BLaER1 treated with 17β-estradiol and CSF1 and Interleukin-3, amounts not matched to agents 10 nM and 100 nM (cell line): ENCODE data around the gene NAPB.

Experiments
- H3K27ac ChIP-seq, 11 experiments: shearing (Covaris generic); formaldehyde crosslinking; 2 replicates each; pipeline ENCODE4 v1.8.1; 2022
- H3K27me3 ChIP-seq, 11 experiments: shearing (Covaris generic); formaldehyde crosslinking; 2 replicates each; pipeline ENCODE4 v1.8.1; 2022
- H3K36me3 ChIP-seq, 11 experiments: shearing (Covaris generic); formaldehyde crosslinking; 2 replicates each; pipeline ENCODE4 v1.8.1; 2022
- H3K4me1 ChIP-seq, 10 experiments: shearing (Covaris generic); formaldehyde crosslinking; 2 replicates each; pipeline ENCODE4 v1.8.1; 2022
- H3K4me2 ChIP-seq, 11 experiments: shearing (Covaris generic); formaldehyde crosslinking; 2 replicates each; pipeline ENCODE4 v1.8.1; 2022
- H3K4me3 ChIP-seq, 10 experiments: shearing (Covaris generic); formaldehyde crosslinking; 2 replicates each; pipeline ENCODE4 v1.8.1; 2022
- H3K9ac ChIP-seq, 11 experiments: shearing (Covaris generic); formaldehyde crosslinking; 2 replicates each; pipeline ENCODE4 v1.8.1; 2022
- H3K9me3 ChIP-seq, 11 experiments: shearing (Covaris generic); formaldehyde crosslinking; replicated peaks in 1 of 11; 2 replicates each; pipeline ENCODE4 v1.8.1; 2022
- H4K20me1 ChIP-seq, 11 experiments: shearing (Covaris generic); formaldehyde crosslinking; 2 replicates each; pipeline ENCODE4 v1.8.1; 2022
- Cebpa-rat ChIP-seq, 11 experiments: shearing (Covaris generic); IDR thresholded peaks; 2 replicates each; pipeline ENCODE4 v1.8.1; 2022

The NAPB gene

GRCh38 chr20:23404196-23404595, 17.1 kb downstream of the NAPB start:
- Histone ChIP-seq H4K20me1 (peaks cover 17 to 79% (median 47%) of the 10 kb centered on the region in 11 experiments; a peak in 17 of 22 replicates), H3K4me2 (no peak overlapping the region)

GRCh38 chr20:23403751-23404150, 17.5 kb downstream of the NAPB start:
- no peak for TF ChIP-seq Cebpa-rat (IDR thresholded peaks at IDR 0.05)
- Histone ChIP-seq H3K27ac (no peak overlapping the region), H3K9me3 (no peaks in the 10 kb centered on the region), H3K4me3 (no peak overlapping the region), H3K4me1 (peaks cover 20 to 36% (median 26%) of the 10 kb centered on the region in 10 experiments), H3K27me3 (no peaks in the 10 kb centered on the region), H4K20me1 (peaks cover 17 to 79% (median 44%) of the 10 kb centered on the region in 11 experiments; a peak in 17 of 22 replicates), H3K4me2 (no peak overlapping the region), H3K9ac (no peak overlapping the region), H3K36me3 (peaks cover 12 to 46% (median 31%) of the 10 kb centered on the region in 11 experiments)

More at GRCh38 chr20:23404196-23404595, 17.1 kb downstream of the NAPB start:
- Histone ChIP-seq H3K9me3 (no peaks in the 10 kb centered on the region), H3K36me3 (peaks cover 12 to 43% (median 31%) of the 10 kb centered on the region in 11 experiments), H3K27me3 (no peaks in the 10 kb centered on the region), H3K4me1 (peaks cover 16 to 34% (median 21%) of the 10 kb centered on the region in 10 experiments), H3K4me3 (no peak overlapping the region), H3K9ac (no peak overlapping the region), H3K27ac (no peak overlapping the region)
- no peak for TF ChIP-seq Cebpa-rat (IDR thresholded peaks at IDR 0.05)

- no peak overlapping the region for H3K4me2 ChIP-seq
- peaks cover 12 to 61% (median 24%) of the 10 kb centered on the region in 11 experiments; a peak in 16 of 22 replicates for H4K20me1 ChIP-seq
- no peak overlapping the region for H3K9ac ChIP-seq
- no peak overlapping the region for H3K27ac ChIP-seq
- TF ChIP-seq Cebpa-rat (IDR thresholded peaks at IDR 0.05): no peak
- H3K27me3 ChIP-seq: no peaks in the 10 kb centered on the region
- peaks cover 15 to 46% (median 36%) of the 10 kb centered on the region in 11 experiments for H3K36me3 ChIP-seq
- H3K9me3 ChIP-seq: no peaks in the 10 kb centered on the region
- no peak overlapping the region for H3K4me3 ChIP-seq
- peaks cover 24 to 40% (median 35%) of the 10 kb centered on the region in 10 experiments for H3K4me1 ChIP-seq
These were observed 20.2 kb downstream of the NAPB start for GRCh38 chr20:23401051-23401450.

GRCh38 chr20:23399568-23400241, 21.6 kb downstream of the NAPB start:
- Histone ChIP-seq H3K36me3 (peaks cover 21 to 52% (median 45%) of the 10 kb centered on the region in 11 experiments), H4K20me1 (peaks cover 5 to 57% (median 12%) of the 10 kb centered on the region in 11 experiments; a peak in 15 of 22 replicates)

GRCh38 chr20:23397961-23398360, 23.3 kb downstream of the NAPB start:
- Histone ChIP-seq H3K4me1 (peaks cover 24 to 40% (median 35%) of the 10 kb centered on the region in 10 experiments), H3K27ac (peak overlapping the region in 10 of 11 experiments; percentile 6 to 69 (median 57); a peak in 15 of 22 replicates), H3K27me3 (no peaks in the 10 kb centered on the region), H3K4me2 (peak overlapping the region; percentile 3 to 80 (median 67)), H3K9ac (peak overlapping the region in 7 of 11 experiments; percentile 27 to 60 (median 50); a peak in 8 of 22 replicates), H3K9me3 (no peaks in the 10 kb centered on the region), H3K36me3 (peaks cover 39 to 67% (median 60%) of the 10 kb centered on the region in 11 experiments), H3K4me3 (no peak overlapping the region), H4K20me1 (peaks cover 0 to 50% (median 4%) of the 10 kb centered on the region in 11 experiments; a peak in 6 of 22 replicates)
- no peak for TF ChIP-seq Cebpa-rat (IDR thresholded peaks at IDR 0.05)

More at GRCh38 chr20:23399568-23400241, 21.6 kb downstream of the NAPB start:
- no peak for TF ChIP-seq Cebpa-rat (IDR thresholded peaks at IDR 0.05)
- no peak overlapping the region for H3K4me3 ChIP-seq
- peak overlapping the region in 1 of 11 experiments; percentile 27; a peak in 3 of 22 replicates for H3K27ac ChIP-seq
- peak overlapping the region in 6 of 11 experiments; percentile 3 to 75 (median 55); a peak in 10 of 22 replicates for H3K4me2 ChIP-seq
- peaks cover 24 to 40% (median 35%) of the 10 kb centered on the region in 10 experiments for H3K4me1 ChIP-seq
- H3K9me3 ChIP-seq: no peaks in the 10 kb centered on the region
- H3K9ac ChIP-seq: no peak overlapping the region
- no peaks in the 10 kb centered on the region for H3K27me3 ChIP-seq

- peaks cover 47 to 67% (median 60%) of the 10 kb centered on the region in 11 experiments for H3K36me3 ChIP-seq
These were observed 24.2 kb downstream of the NAPB start for GRCh38 chr20:23396950-23397627.

GRCh38 chr20:23393996-23394775, 27.1 kb downstream of the NAPB start:
- Histone ChIP-seq H3K36me3 (peaks cover 55 to 76% (median 64%) of the 10 kb centered on the region in 11 experiments), H3K27me3 (no peaks in the 10 kb centered on the region), H3K4me3 (no peak overlapping the region), H4K20me1 (peaks cover 0 to 36% (median 0%) of the 10 kb centered on the region in 11 experiments; a peak in 6 of 22 replicates), H3K9ac (no peak overlapping the region), H3K27ac (no peak overlapping the region), H3K4me1 (peaks cover 16 to 25% (median 24%) of the 10 kb centered on the region in 10 experiments), H3K9me3 (no peaks in the 10 kb centered on the region), H3K4me2 (no peak overlapping the region)
- peak in 1 of 11 experiments; percentile 18; a peak in 2 of 22 replicates for TF ChIP-seq Cebpa-rat (IDR thresholded peaks at IDR 0.05)

More at GRCh38 chr20:23396950-23397627, 24.2 kb downstream of the NAPB start:
- no peak for TF ChIP-seq Cebpa-rat (IDR thresholded peaks at IDR 0.05)
- no peak overlapping the region for H3K4me3 ChIP-seq
- peaks cover 24 to 40% (median 35%) of the 10 kb centered on the region in 10 experiments for H3K4me1 ChIP-seq
- H3K4me2 ChIP-seq: peak overlapping the region in 7 of 11 experiments; percentile 46 to 80 (median 68); a peak in 12 of 22 replicates
- no peaks in the 10 kb centered on the region for H3K9me3 ChIP-seq
- peak overlapping the region in 4 of 11 experiments; percentile 6 to 60 (median 52); a peak in 4 of 22 replicates for H3K9ac ChIP-seq
- no peaks in the 10 kb centered on the region for H3K27me3 ChIP-seq
- peaks cover 0 to 41% (median 3%) of the 10 kb centered on the region in 11 experiments; a peak in 6 of 22 replicates for H4K20me1 ChIP-seq
- peak overlapping the region in 8 of 11 experiments; percentile 6 to 66 (median 52); a peak in 6 of 22 replicates for H3K27ac ChIP-seq

GRCh38 chr20:23391707-23392310, 29.5 kb downstream of the NAPB start:
- no peak overlapping the region for H3K27ac ChIP-seq
- H3K9ac ChIP-seq: no peak overlapping the region
- H3K4me1 ChIP-seq: peaks cover 0 to 1% (median under 1%) of the 10 kb centered on the region in 10 experiments; a peak in 11 of 20 replicates
- no peak overlapping the region for H3K4me3 ChIP-seq
- peaks cover 0 to 25% (median 0%) of the 10 kb centered on the region in 11 experiments; a peak in 3 of 22 replicates for H4K20me1 ChIP-seq
- peaks cover 0 to 10% (median 0%) of the 10 kb centered on the region in 11 experiments; a peak in 1 of 22 replicates for H3K9me3 ChIP-seq
- H3K36me3 ChIP-seq: peaks cover 74 to 96% (median 84%) of the 10 kb centered on the region in 11 experiments
- H3K4me2 ChIP-seq: no peak overlapping the region
- TF ChIP-seq Cebpa-rat (IDR thresholded peaks at IDR 0.05): no peak
- H3K27me3 ChIP-seq: no peaks in the 10 kb centered on the region
